ENCODE results near the gene HDAC5.

The HDAC5 gene

GRCh38 chr17:44086364-44087311, 36.8 kb downstream of the HDAC5 start:
- no peaks in the 10 kb centered on the region for H3K9me3 ChIP-seq (ENCODE audit: low read length)
- no peaks in the 10 kb centered on the region for H3K79me2 ChIP-seq (ENCODE audit: insufficient read depth, low read length)
- H3F3A ChIP-seq (ENCODE audit: insufficient read depth, low read length): no peaks in the 10 kb centered on the region
- H4K20me1 ChIP-seq (ENCODE audit: insufficient read depth, low read length): no peaks in the 10 kb centered on the region
- no peak overlapping the region for H2AFZ ChIP-seq (ENCODE audit: low read length)
- H3K9ac ChIP-seq (ENCODE audit: low read length): no peak overlapping the region
- H3K4me2 ChIP-seq (ENCODE audit: low read length): no peak overlapping the region
- no peaks in the 10 kb centered on the region for H3K4me1 ChIP-seq (ENCODE audit: insufficient read depth, low read length, severe bottlenecking)
- H3K27ac ChIP-seq (ENCODE audit: low read depth, low read length, poor library complexity, severe bottlenecking): no peak overlapping the region
- no peak overlapping the region for H3K4me3 ChIP-seq (ENCODE audit: low read depth, low read length, poor library complexity, severe bottlenecking)
- H3K9me2 ChIP-seq (ENCODE audit: low read depth, low read length): no peaks in the 10 kb centered on the region
- no peak for TF ChIP-seq EZH2 (IDR thresholded peaks at IDR 0.05; ENCODE audit: borderline replicate concordance, low read length)
- TF ChIP-seq CTCF (IDR thresholded peaks at IDR 0.05; ENCODE audit: low read length): no peak
- no peaks in the 10 kb centered on the region for H3K36me3 ChIP-seq (ENCODE audit: insufficient read depth, low read length)
- H3K27me3 ChIP-seq (ENCODE audit: insufficient read depth, low read length): 0 out of 2 replicates have a peak, but pooled peaks cover 6% of the 10 kb centered on the region

GRCh38 chr17:44085908-44086307, 37.5 kb downstream of the HDAC5 start:
- H3K9ac ChIP-seq (ENCODE audit: low read length): no peak overlapping the region
- TF ChIP-seq CTCF (IDR thresholded peaks at IDR 0.05; ENCODE audit: low read length): no peak
- no peak for TF ChIP-seq EZH2 (IDR thresholded peaks at IDR 0.05; ENCODE audit: borderline replicate concordance, low read length)
- H3K4me2 ChIP-seq (ENCODE audit: low read length): no peak overlapping the region
- H3K27ac ChIP-seq (ENCODE audit: low read depth, low read length, poor library complexity, severe bottlenecking): no peak overlapping the region
- no peaks in the 10 kb centered on the region for H3K4me1 ChIP-seq (ENCODE audit: insufficient read depth, low read length, severe bottlenecking)
- no peaks in the 10 kb centered on the region for H3F3A ChIP-seq (ENCODE audit: insufficient read depth, low read length)
- no peaks in the 10 kb centered on the region for H3K36me3 ChIP-seq (ENCODE audit: insufficient read depth, low read length)
- no peaks in the 10 kb centered on the region for H3K9me2 ChIP-seq (ENCODE audit: low read depth, low read length)
- no peak overlapping the region for H3K4me3 ChIP-seq (ENCODE audit: low read depth, low read length, poor library complexity, severe bottlenecking)
- 0 out of 2 replicates have a peak, but pooled peaks cover 6% of the 10 kb centered on the region for H3K27me3 ChIP-seq (ENCODE audit: insufficient read depth, low read length)
- H3K9me3 ChIP-seq (ENCODE audit: low read length): no peaks in the 10 kb centered on the region
- H2AFZ ChIP-seq (ENCODE audit: low read length): no peak overlapping the region
- no peaks in the 10 kb centered on the region for H4K20me1 ChIP-seq (ENCODE audit: insufficient read depth, low read length)
- H3K79me2 ChIP-seq (ENCODE audit: insufficient read depth, low read length): no peaks in the 10 kb centered on the region

- no peak overlapping the region for H3K4me3 ChIP-seq (ENCODE audit: low read depth, low read length, poor library complexity, severe bottlenecking)
- H3K4me1 ChIP-seq (ENCODE audit: insufficient read depth, low read length, severe bottlenecking): no peaks in the 10 kb centered on the region
- H3K9me2 ChIP-seq (ENCODE audit: low read depth, low read length): no peaks in the 10 kb centered on the region
- 0 out of 2 replicates have a peak, but pooled peaks cover 6% of the 10 kb centered on the region for H3K27me3 ChIP-seq (ENCODE audit: insufficient read depth, low read length)
- no peaks in the 10 kb centered on the region for H4K20me1 ChIP-seq (ENCODE audit: insufficient read depth, low read length)
- no peak overlapping the region for H3K9ac ChIP-seq (ENCODE audit: low read length)
- TF ChIP-seq EZH2 (IDR thresholded peaks at IDR 0.05; ENCODE audit: borderline replicate concordance, low read length): no peak
- no peaks in the 10 kb centered on the region for H3K79me2 ChIP-seq (ENCODE audit: insufficient read depth, low read length)
- H3K9me3 ChIP-seq (ENCODE audit: low read length): no peaks in the 10 kb centered on the region
- H3K36me3 ChIP-seq (ENCODE audit: insufficient read depth, low read length): no peaks in the 10 kb centered on the region
- H3F3A ChIP-seq (ENCODE audit: insufficient read depth, low read length): no peaks in the 10 kb centered on the region
- H3K4me2 ChIP-seq (ENCODE audit: low read length): no peak overlapping the region
- no peak overlapping the region for H2AFZ ChIP-seq (ENCODE audit: low read length)
- H3K27ac ChIP-seq (ENCODE audit: low read depth, low read length, poor library complexity, severe bottlenecking): no peak overlapping the region
Measured at GRCh38 chr17:44084921-44085320, 38.5 kb downstream of the HDAC5 start.

Measured in OCI-LY1 (cell line).